Mesenchymal stem cell (in vitro differentiated cells and primary cell): ENCODE data around the gene MTO1.

Experiments used
- DNase-seq: peaks from one replicate; pipeline ENCODE4 v3.0.0-alpha.2; 2013
- H2AFZ ChIP-seq: one replicate; pipeline ENCODE4 v1.6.1; 2013; ENCODE audit warnings: low read depth, mild to moderate bottlenecking, control low read depth, inconsistent platforms, low read length, moderate library complexity
- H2AK5ac ChIP-seq: 2 replicates; pipeline ENCODE4 v1.6.1; 2013; ENCODE audit warnings: low read length, moderate library complexity, mild to moderate bottlenecking, inconsistent platforms; ENCODE audit not compliant: severe bottlenecking
- H2BK120ac ChIP-seq: one replicate; pipeline ENCODE4 v1.6.1; 2013; ENCODE audit warnings: low read depth, mild to moderate bottlenecking, inconsistent platforms, low read length, moderate library complexity
- H2BK12ac ChIP-seq, 2 experiments: one replicate each; pipeline ENCODE4 v1.6.1; 2013; ENCODE audit warnings: inconsistent platforms in 2 of 2, low read length in 2 of 2, mild to moderate bottlenecking in 2 of 2, moderate library complexity in 2 of 2, control low read depth in 1 of 2
- H2BK15ac ChIP-seq: one replicate; pipeline ENCODE4 v1.6.1; 2013; ENCODE audit warnings: mild to moderate bottlenecking, low read depth, inconsistent platforms; ENCODE audit not compliant: poor library complexity, severe bottlenecking
- H2BK5ac ChIP-seq: 2 replicates; pipeline ENCODE4 v1.6.1; 2013; ENCODE audit warnings: low read depth, mild to moderate bottlenecking, low read length, control low read depth, inconsistent platforms; ENCODE audit not compliant: poor library complexity, severe bottlenecking
- H3K14ac ChIP-seq, 2 experiments: one replicate each; pipeline ENCODE4 v1.6.1; 2013; ENCODE audit warnings: inconsistent platforms in 2 of 2, low read length in 2 of 2, control low read depth in 1 of 2, mild to moderate bottlenecking in 1 of 2, moderate library complexity in 1 of 2
- H3K18ac ChIP-seq, 2 experiments: one replicate each; pipeline ENCODE4 v1.6.1; 2013; ENCODE audit warnings: inconsistent platforms in 2 of 2, low read length in 2 of 2, control low read depth in 1 of 2, low read depth in 1 of 2, mild to moderate bottlenecking in 1 of 2
- H3K23ac ChIP-seq, 2 experiments: one replicate each; pipeline ENCODE4 v1.6.1; 2013; ENCODE audit warnings: inconsistent platforms in 2 of 2, low read length in 2 of 2, mild to moderate bottlenecking in 2 of 2, moderate library complexity in 2 of 2, control low read depth in 1 of 2
- H3K27ac ChIP-seq: 2 replicates; pipeline ENCODE4 v1.5.1; 2013; ENCODE audit warnings: mild to moderate bottlenecking, moderate library complexity, low read length, control low read depth, inconsistent platforms; ENCODE audit not compliant: poor library complexity, severe bottlenecking
- H3K27me3 ChIP-seq, 2 experiments: 2 replicates each; pipeline versions ENCODE4 v1.6.1 to v1.7.0; 2013; ENCODE audit warnings: low read length in 2 of 2, mild to moderate bottlenecking in 2 of 2, moderate library complexity in 2 of 2, control low read depth in 1 of 2, inconsistent platforms in 1 of 2; ENCODE audit not compliant: control insufficient read depth in 1 of 2, insufficient read depth in 1 of 2
- H3K36me3 ChIP-seq, 2 experiments: 2 replicates each; pipeline versions ENCODE4 v1.6.1 to v1.7.0; 2013; ENCODE audit warnings: low read length in 2 of 2, control low read depth in 1 of 2, inconsistent platforms in 1 of 2, low read depth in 1 of 2, mild to moderate bottlenecking in 1 of 2; ENCODE audit not compliant: insufficient read depth in 2 of 2, control insufficient read depth in 1 of 2
- H3K4ac ChIP-seq, 2 experiments: one replicate each; pipeline ENCODE4 v1.6.1; 2013; ENCODE audit warnings: inconsistent platforms in 2 of 2, low read length in 2 of 2, mild to moderate bottlenecking in 2 of 2, moderate library complexity in 2 of 2, control low read depth in 1 of 2, low read depth in 1 of 2
- H3K4me1 ChIP-seq: 2 replicates; pipeline ENCODE4 v1.6.1; 2013; ENCODE audit warnings: low read depth, low read length, control low read depth; ENCODE audit not compliant: control insufficient read depth, insufficient read depth
- H3K4me2 ChIP-seq: 2 replicates; pipeline ENCODE4 v1.6.1; 2013; ENCODE audit warnings: low read length, mild to moderate bottlenecking, inconsistent platforms; ENCODE audit not compliant: poor library complexity, severe bottlenecking
- H3K4me3 ChIP-seq, 2 experiments: 2 replicates each; pipeline versions ENCODE4 v1.5.1 to v1.7.0; 2013; ENCODE audit warnings: low read length in 2 of 2, mild to moderate bottlenecking in 2 of 2, control low read depth in 1 of 2, low read depth in 1 of 2; ENCODE audit not compliant: insufficient read depth in 1 of 2
- H3K79me1 ChIP-seq: replicated peaks from 2 replicates; pipeline ENCODE4 v1.6.1; 2013; ENCODE audit warnings: mild to moderate bottlenecking, control low read depth, low read length, inconsistent platforms; ENCODE audit not compliant: poor library complexity, severe bottlenecking
- H3K9ac ChIP-seq: 2 replicates; pipeline ENCODE4 v1.7.0; 2013; ENCODE audit warnings: mild to moderate bottlenecking, low read length, moderate library complexity
- H3K9me3 ChIP-seq: 2 replicates; pipeline ENCODE4 v1.7.0; 2013; ENCODE audit warnings: mild to moderate bottlenecking, low read length; ENCODE audit not compliant: control insufficient read depth
- H4K8ac ChIP-seq: one replicate; pipeline ENCODE4 v1.6.1; 2013; ENCODE audit warnings: inconsistent platforms, mild to moderate bottlenecking, low read length, moderate library complexity
- H4K91ac ChIP-seq: one replicate; pipeline ENCODE4 v1.6.1; 2013; ENCODE audit warnings: mild to moderate bottlenecking, low read length, inconsistent platforms
- WGBS: methylation state at CpG from one replicate; pipeline ENCODE4 v1.1.7; 2013; ENCODE audit warnings: mixed read lengths; 5-methylcytosine and 5-hydroxymethylcytosine counted together

MTO1 gene

DNA sequence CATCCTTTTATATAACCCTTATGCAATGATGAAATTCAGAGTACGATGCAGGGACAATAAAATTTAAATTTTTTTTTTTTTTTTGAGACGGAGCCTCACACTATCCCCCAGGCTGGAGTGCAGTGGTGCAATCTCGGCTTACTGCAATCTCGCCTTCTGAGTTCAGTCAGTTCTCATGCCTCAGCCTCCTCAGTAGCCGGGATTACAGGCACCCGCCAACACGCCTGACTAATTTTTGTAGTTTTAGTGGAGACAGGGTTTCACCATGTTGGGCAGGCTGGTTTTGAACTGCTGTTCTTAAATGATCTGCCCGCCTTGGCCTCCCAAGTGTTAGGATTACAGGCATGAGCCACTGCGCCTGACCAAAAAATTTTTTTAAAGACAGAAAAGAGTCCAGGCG, 15.2 kb downstream of the MTO1 start:
- Histone ChIP-seq H3K4me3 (no peak overlapping the region), H3K9ac (no peak overlapping the region), H3K14ac (no peak overlapping the region), H2AFZ (no peak overlapping the region), H2BK15ac (no peak overlapping the region), H3K23ac (no peak overlapping the region), H3K4ac (no peak overlapping the region), H3K36me3 (peaks cover 47 to 83% of the 10 kb centered on the region in 2 experiments), H3K79me1 (peaks cover 7% of the 10 kb centered on the region), H3K27me3 (no peaks in the 10 kb centered on the region), H3K4me2 (no peak overlapping the region), H2BK5ac (no peak overlapping the region), H3K18ac (no peak overlapping the region), H2BK120ac (no peak overlapping the region), H3K4me1 (no peaks in the 10 kb centered on the region), H4K91ac (no peak overlapping the region), H4K8ac (no peak overlapping the region), H3K27ac (no peak overlapping the region), H2BK12ac (no peak overlapping the region), H3K9me3 (no peaks in the 10 kb centered on the region), H2AK5ac (no peak overlapping the region)
- 97% methylated on average over 10 of the region's 10 CpGs for WGBS
- DNase-seq = no peak

DNA sequence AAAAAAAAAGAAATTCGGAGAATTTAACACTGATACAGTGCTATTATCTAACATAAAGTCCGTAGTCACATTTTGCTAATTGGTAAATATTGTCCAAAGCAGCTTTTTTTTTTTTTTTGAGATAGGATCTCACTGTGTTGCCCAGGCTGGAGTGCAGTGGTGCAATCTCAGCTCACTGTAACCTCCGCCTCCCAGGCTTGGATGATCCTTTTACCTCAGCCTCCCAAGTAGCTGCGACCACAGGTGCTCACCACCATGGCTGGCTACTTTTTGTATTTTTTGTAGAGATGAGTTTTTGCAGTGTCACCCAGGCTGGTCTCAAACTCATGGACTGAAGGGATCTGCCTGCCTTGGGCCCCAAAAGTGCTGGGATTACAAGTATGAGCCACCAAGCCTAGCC, 15.9 kb downstream of the MTO1 start:
- Histone ChIP-seq H2BK15ac (no peak overlapping the region), H2BK12ac (no peak overlapping the region), H2BK120ac (no peak overlapping the region), H2AK5ac (no peak overlapping the region), H2AFZ (no peak overlapping the region), H3K23ac (no peak overlapping the region), H2BK5ac (no peak overlapping the region), H3K4me1 (peaks cover 2% of the 10 kb centered on the region), H3K4ac (no peak overlapping the region), H3K18ac (no peak overlapping the region), H3K27ac (no peak overlapping the region), H3K79me1 (peaks cover 7% of the 10 kb centered on the region), H3K9ac (no peak overlapping the region), H4K91ac (no peak overlapping the region), H3K4me2 (no peak overlapping the region), H3K4me3 (no peak overlapping the region), H4K8ac (no peak overlapping the region), H3K9me3 (no peaks in the 10 kb centered on the region), H3K14ac (no peak overlapping the region), H3K27me3 (no peaks in the 10 kb centered on the region), H3K36me3 (peaks cover 52 to 83% of the 10 kb centered on the region in 2 experiments)
- 100% methylated on average over 1 of the region's 4 CpGs for WGBS
- DNase-seq = no peak

DNA sequence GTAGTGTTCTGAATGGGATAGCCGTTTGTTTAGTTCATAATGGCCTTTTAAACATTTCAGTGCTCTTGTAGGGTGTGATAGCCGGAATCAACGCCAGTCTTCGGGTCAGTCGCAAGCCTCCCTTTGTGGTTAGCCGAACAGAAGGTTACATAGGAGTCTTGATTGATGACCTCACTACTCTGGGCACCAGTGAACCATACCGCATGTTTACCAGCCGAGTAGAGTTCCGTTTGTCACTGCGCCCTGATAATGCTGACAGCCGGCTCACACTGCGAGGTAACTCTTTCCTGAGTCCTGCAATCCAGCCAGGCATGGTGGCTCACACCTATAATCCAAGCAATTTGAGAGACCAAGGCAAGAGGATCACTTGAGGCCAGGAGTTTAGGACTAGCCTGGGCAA, 20.4 kb downstream of the MTO1 start:
- Histone ChIP-seq H3K18ac (no peak overlapping the region), H4K91ac (no peak overlapping the region), H3K23ac (peak overlapping the region in 1 of 2 experiments; percentile 50), H3K36me3 (peaks cover 33 to 76% of the 10 kb centered on the region in 2 experiments), H2BK5ac (no peak overlapping the region), H3K9ac (no peak overlapping the region), H3K14ac (no peak overlapping the region), H2BK15ac (no peak overlapping the region), H2AFZ (no peak overlapping the region), H3K27me3 (no peaks in the 10 kb centered on the region), H2AK5ac (no peak overlapping the region), H2BK12ac (no peak overlapping the region), H3K4me3 (no peak overlapping the region), H2BK120ac (no peak overlapping the region), H3K9me3 (no peaks in the 10 kb centered on the region), H4K8ac (no peak overlapping the region), H3K79me1 (peaks cover 4% of the 10 kb centered on the region), H3K27ac (no peak overlapping the region), H3K4me1 (peaks cover 2% of the 10 kb centered on the region), H3K4me2 (no peak overlapping the region), H3K4ac (no peak overlapping the region)
- no peak for DNase-seq
- 94% methylated on average over 12 of the region's 12 CpGs for WGBS

DNA sequence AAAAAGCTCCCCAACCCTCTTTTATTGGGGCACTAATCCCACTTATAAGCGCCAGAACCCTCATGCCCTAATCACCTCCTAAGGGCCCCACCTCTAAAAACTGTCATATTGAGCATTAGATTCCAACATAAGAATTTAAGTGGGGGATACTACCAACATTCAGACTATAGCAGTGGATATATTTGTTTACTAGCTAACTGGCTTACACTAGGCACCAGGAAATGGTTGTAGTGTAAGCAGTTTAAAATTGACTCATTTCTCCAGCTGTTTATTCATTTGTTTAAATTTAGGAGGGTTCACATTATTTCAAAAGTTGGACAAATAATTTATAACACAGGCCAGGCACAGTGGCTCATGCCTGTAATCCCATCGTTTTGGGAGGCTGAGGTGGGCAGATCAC, 22.9 kb downstream of the MTO1 start:
- Histone ChIP-seq H2AK5ac (no peak overlapping the region), H3K27ac (no peak overlapping the region), H3K79me1 (peaks cover 6% of the 10 kb centered on the region), H2BK120ac (no peak overlapping the region), H2AFZ (no peak overlapping the region), H2BK12ac (no peak overlapping the region), H3K4ac (no peak overlapping the region), H4K8ac (no peak overlapping the region), H3K23ac (no peak overlapping the region), H3K36me3 (peaks cover 37 to 85% of the 10 kb centered on the region in 2 experiments), H3K14ac (no peak overlapping the region), H3K4me3 (no peak overlapping the region), H2BK15ac (no peak overlapping the region), H3K9ac (no peak overlapping the region), H3K18ac (no peak overlapping the region), H3K9me3 (no peaks in the 10 kb centered on the region), H3K27me3 (no peaks in the 10 kb centered on the region), H2BK5ac (no peak overlapping the region), H3K4me1 (peaks cover 2% of the 10 kb centered on the region), H3K4me2 (no peak overlapping the region), H4K91ac (no peak overlapping the region)
- 92% methylated on average over 1 of the region's 2 CpGs for WGBS
- no peak for DNase-seq
